Loucy (cell line): ENCODE measurements around the gene XRN2.

Source experiments
- EZH2phosphoT487 ChIP-seq: fragments of 200-600 bp; IDR thresholded peaks from 2 replicates; pipeline ENCODE4 v1.6.1; 2018; ENCODE audit warnings: antibody characterized with exemption, mild to moderate bottlenecking, moderate library complexity, borderline replicate concordance
- TF ChIP-seq, protein P1 (sequence below): fragments of 200-600 bp; sonication (generic); conservative IDR thresholded peaks from 2 replicates; pipeline ENCODE4 v1.5.1; 2014; ENCODE audit warnings: mild to moderate bottlenecking, antibody characterized with exemption, low read length

DNA sequence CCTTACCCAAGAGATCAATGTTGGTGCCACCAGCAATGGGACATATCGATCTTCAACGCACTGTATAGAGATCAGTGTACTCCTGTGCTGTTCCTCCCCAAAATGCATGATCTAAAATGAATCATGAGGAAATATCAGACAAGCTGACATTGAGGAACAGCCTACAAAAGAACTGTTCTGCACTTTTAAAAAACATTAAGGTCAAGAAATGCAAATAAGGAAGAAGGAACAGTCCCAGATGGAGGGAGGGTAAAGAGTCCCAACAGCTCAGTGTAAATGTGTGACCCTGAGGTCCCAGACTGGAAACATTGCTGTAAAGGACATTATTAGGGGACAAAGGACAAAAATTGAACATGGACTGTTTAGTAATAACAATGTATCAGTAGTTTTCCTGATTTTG is 24.3 kb upstream of the XRN2 start:
- TF ChIP-seq, protein P1, sequence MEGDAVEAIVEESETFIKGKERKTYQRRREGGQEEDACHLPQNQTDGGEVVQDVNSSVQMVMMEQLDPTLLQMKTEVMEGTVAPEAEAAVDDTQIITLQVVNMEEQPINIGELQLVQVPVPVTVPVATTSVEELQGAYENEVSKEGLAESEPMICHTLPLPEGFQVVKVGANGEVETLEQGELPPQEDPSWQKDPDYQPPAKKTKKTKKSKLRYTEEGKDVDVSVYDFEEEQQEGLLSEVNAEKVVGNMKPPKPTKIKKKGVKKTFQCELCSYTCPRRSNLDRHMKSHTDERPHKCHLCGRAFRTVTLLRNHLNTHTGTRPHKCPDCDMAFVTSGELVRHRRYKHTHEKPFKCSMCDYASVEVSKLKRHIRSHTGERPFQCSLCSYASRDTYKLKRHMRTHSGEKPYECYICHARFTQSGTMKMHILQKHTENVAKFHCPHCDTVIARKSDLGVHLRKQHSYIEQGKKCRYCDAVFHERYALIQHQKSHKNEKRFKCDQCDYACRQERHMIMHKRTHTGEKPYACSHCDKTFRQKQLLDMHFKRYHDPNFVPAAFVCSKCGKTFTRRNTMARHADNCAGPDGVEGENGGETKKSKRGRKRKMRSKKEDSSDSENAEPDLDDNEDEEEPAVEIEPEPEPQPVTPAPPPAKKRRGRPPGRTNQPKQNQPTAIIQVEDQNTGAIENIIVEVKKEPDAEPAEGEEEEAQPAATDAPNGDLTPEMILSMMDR, result no peak
- TF ChIP-seq EZH2phosphoT487, result no peak
